ENCODE data around the gene TTBK2. TPM values are rescaled to one million over a fixed set of nuclear protein-coding genes. Genes with fewer than 3 reads are reported as not detected.

TTBK2 gene
- total RNA-seq, 1 experiment from 2014 or later, result 10.6 TPM

GRCh38 chr15:42733027-42733426, 187.6 kb downstream of the TTBK2 start:
- Histone ChIP-seq H3T11ph (ENCODE audit: low read length) (no peak overlapping the region), H2AFZ (ENCODE audit: low read length) (no peak overlapping the region), H2BK120ac (ENCODE audit: low read depth, low read length, poor library complexity, severe bottlenecking) (no peak overlapping the region), H4K91ac (ENCODE audit: insufficient read length, low read depth, low read length) (no peak overlapping the region), H3K4me2 (ENCODE audit: insufficient read depth, insufficient read length, low read length) (no peak overlapping the region), H4K8ac (replicated peaks; ENCODE audit: insufficient read length, low read depth, low read length) (no peak overlapping the region), H4K5ac (ENCODE audit: insufficient read length, low read depth, low read length) (no peak overlapping the region), H3K23me2 (ENCODE audit: insufficient read length, low read depth, low read length, poor library complexity, severe bottlenecking) (no peaks in the 10 kb centered on the region), H3K79me2 (ENCODE audit: insufficient read depth, low read length) (no peaks in the 10 kb centered on the region), H4K20me1 (ENCODE audit: control insufficient read depth, insufficient read depth, insufficient read length) (no peaks in the 10 kb centered on the region), H3K27ac (ENCODE audit: insufficient read length, low read depth, low read length) (no peak overlapping the region), H3K9ac (ENCODE audit: extremely low read depth, insufficient read length, low read length) (no peak overlapping the region), H3K4me1 (ENCODE audit: insufficient read depth, low read length) (no peaks in the 10 kb centered on the region), H3K79me1 (ENCODE audit: insufficient read depth, low read depth, low read length, poor library complexity, severe bottlenecking) (no peaks in the 10 kb centered on the region), H3K27me3 (ENCODE audit: insufficient read depth, low read length) (no peaks in the 10 kb centered on the region), H3K4ac (ENCODE audit: low read depth, low read length) (no peak overlapping the region), H3K56ac (ENCODE audit: insufficient read length, low read depth, low read length) (no peak overlapping the region), H2BK5ac (ENCODE audit: insufficient read length, low read length) (no peak overlapping the region), H3K14ac (ENCODE audit: insufficient read depth, low read length) (no peak overlapping the region), H3K18ac (ENCODE audit: insufficient read length, low read depth, low read length) (no peak overlapping the region), H2BK20ac (ENCODE audit: low read depth, low read length, poor library complexity, severe bottlenecking) (no peak overlapping the region), H2AK5ac (ENCODE audit: insufficient read length, low read length) (no peak overlapping the region), H3K9me3 (ENCODE audit: control insufficient read depth, low read depth, low read length) (no peaks in the 10 kb centered on the region), H2BK12ac (ENCODE audit: insufficient read length, low read depth, low read length) (no peak overlapping the region), H2BK15ac (ENCODE audit: low read depth, low read length) (no peak overlapping the region), H3K23ac (ENCODE audit: insufficient read length, low read depth, low read length) (no peak overlapping the region)
- H3K36me3 Mint-ChIP-seq (ENCODE audit: insufficient read depth in 1 of 3, low read depth in 3 of 3), result peaks cover 27 to 63% (median 60%) of the 10 kb centered on the region in 3 experiments; a peak in 6 of 7 replicates
- no peaks in the 10 kb centered on the region; a peak in 1 of 5 replicates for H3K9me3 Mint-ChIP-seq
- H3K4me3 Mint-ChIP-seq, result no peak overlapping the region
- TF ChIP-seq CTCF (conservative IDR thresholded peaks at IDR 0.05), result no peak
- DNase-seq, result no peak
- no CpG with 5 or more reads among the region's 11 CpGs for WGBS (ENCODE audit: extremely low coverage, insufficient read length, low lambda C conversion rate)
- no peak overlapping the region for H3K27ac Mint-ChIP-seq
- H3K4me1 Mint-ChIP-seq, result peaks cover 11 to 27% of the 10 kb centered on the region in 2 experiments
- H3K27me3 Mint-ChIP-seq (ENCODE audit: low read depth), result no peaks in the 10 kb centered on the region

Data from H9 (cell line).